Left lung (tissue), 10 donors: ENCODE measurements around the gene FNDC3B. TPM values are rescaled to one million over a fixed set of nuclear protein-coding genes. Genes with fewer than 3 reads are reported as not detected.

ENCODE experiments used
- ATAC-seq: fragments of 200-7000 bp; cut with Tn5 transposase; one replicate; pipeline ENCODE4 v1.9.1; 2020; ENCODE audit warnings: moderate library complexity
- DNase-seq, 4 donors: peaks; one replicate each; pipeline ENCODE4 v3.0.0-alpha.2; 2013 to 2020
- H3K27ac ChIP-seq, 2 donors: fragments of 200-600 bp; sonication (generic) in 1 of 2; one replicate each; pipeline versions ENCODE4 v1.5.0 to v1.8.0; 2020 to 2021
- H3K27me3 ChIP-seq, 2 donors: fragments of 200-600 bp; sonication (generic) in 1 of 2; one replicate each; pipeline versions ENCODE4 v1.5.0 to v1.8.0; 2020 to 2021
- H3K36me3 ChIP-seq, 2 donors: fragments of 200-600 bp; sonication (generic) in 1 of 2; one replicate each; pipeline versions ENCODE4 v1.5.0 to v1.8.0; 2020 to 2021
- H3K4me1 ChIP-seq, 2 donors: fragments of 200-600 bp; one replicate each; pipeline ENCODE4 v1.8.0; 2021
- H3K4me3 ChIP-seq, 2 donors: fragments of 200-600 bp; sonication (generic) in 1 of 2; one replicate each; pipeline versions ENCODE4 v1.5.0 to v1.8.0; 2020 to 2021; ENCODE audit warnings: mild to moderate bottlenecking in 1 of 2
- H3K9me3 ChIP-seq, 2 donors: fragments of 200-600 bp; sonication (generic) in 1 of 2; one replicate each; pipeline versions ENCODE4 v1.5.0 to v1.8.0; 2020 to 2021
- CTCF ChIP-seq, 2 donors: fragments of 200-600 bp; sonication (generic) in 1 of 2; IDR thresholded peaks; one replicate each; pipeline versions ENCODE4 v1.5.0 to v1.8.0; 2021; ENCODE audit warnings: antibody characterized with exemption in 2 of 2
- intact Hi-C, 2 donors: fragments of 100-400 bp; cut with DNase I; formaldehyde crosslinking; loops; one replicate each; pipeline versions ENCODE4 v1.11.2 to v1.14.2; 2022
- polyA plus RNA-seq, 6 donors: library from polyadenylated mRNA; unstranded; fragments of 120-200 nt; gene quantifications; one replicate each; pipeline ENCODE4 v1.2.1, GENCODE V29; 2013; ENCODE audit not compliant: insufficient read length in 6 of 6
- total RNA-seq, 2 donors: library from RNA; stranded (reverse); fragmentation: NEBNext Ultra II Directional; extraction: Animal tissue kit (Norgen Biotek cat#: 25700); gene quantifications; one replicate each; pipeline ENCODE4 v1.2.1, GENCODE V29; 2021
- donor health status: DM: no; HTN: yes; CAD: no.
- donor health status: DM: no; HTN: no; CAD: no.

FNDC3B gene
- total and polyA plus RNA-seq, 8 donors = 35.2 to 185 (median 42.3) TPM

DNA sequence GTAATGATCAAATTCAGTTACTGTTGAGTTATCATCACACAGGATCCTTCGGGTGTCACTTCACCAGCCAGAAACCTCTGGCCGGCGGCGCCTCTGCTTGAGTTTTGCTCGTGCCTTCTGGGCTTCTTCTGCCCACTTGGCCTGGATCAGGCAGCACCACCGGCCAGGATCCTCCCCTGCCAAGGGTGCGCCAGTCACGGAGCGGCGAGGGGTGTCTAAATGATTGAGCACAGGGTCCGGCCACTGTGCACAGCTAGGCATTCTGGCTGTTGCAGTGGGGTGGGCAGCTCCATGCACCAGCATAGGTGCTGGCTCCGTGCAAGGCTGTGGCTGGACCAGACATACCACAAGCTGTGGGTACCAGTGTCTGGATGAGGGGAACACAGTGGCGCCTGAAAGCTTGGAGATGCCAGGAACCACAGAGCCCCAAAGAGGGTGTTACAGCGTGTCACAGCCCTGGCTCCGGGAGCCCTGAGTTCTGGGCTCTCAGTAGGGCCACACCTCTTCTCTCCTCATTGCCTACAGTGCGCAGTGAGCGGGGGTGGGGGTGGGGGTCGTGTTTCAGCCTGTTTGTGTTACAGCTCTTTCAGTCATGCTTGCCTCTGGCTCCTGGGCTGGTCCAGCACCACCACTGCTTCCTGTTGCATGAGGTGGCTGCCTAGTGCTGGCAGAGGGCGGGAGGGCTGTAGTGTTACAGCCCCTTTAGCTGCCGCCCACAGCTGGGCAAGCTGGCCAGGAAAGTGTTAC, 169.4 kb downstream of the FNDC3B start:
- Histone ChIP-seq H3K4me1 (peaks cover 5 to 74% of the 10 kb centered on the region in 2 donors), H3K27ac (no peak overlapping the region), H3K27me3 (no peaks in the 10 kb centered on the region), H3K4me3 (no peak overlapping the region), H3K9me3 (no peaks in the 10 kb centered on the region), H3K36me3 (peaks cover 0 to 8% of the 10 kb centered on the region in 2 donors)
- DNase-seq = no peak
- intact Hi-C loops = no loop called here
- TF ChIP-seq CTCF (IDR thresholded peaks at IDR 0.05) = no peak
- no peak for ATAC-seq

GRCh38 chr3:172209333-172210321, 170.2 kb downstream of the FNDC3B start:
- no peak for TF ChIP-seq CTCF (IDR thresholded peaks at IDR 0.05)
- H3K4me1 ChIP-seq = peaks cover 0 to 74% of the 10 kb centered on the region in 2 donors
- intact Hi-C loops = no loop called here
- no peak overlapping the region for H3K27ac ChIP-seq
- ATAC-seq = peak; percentile 13
- no peaks in the 10 kb centered on the region for H3K9me3 ChIP-seq
- no peak overlapping the region for H3K4me3 ChIP-seq
- H3K27me3 ChIP-seq = no peaks in the 10 kb centered on the region
- H3K36me3 ChIP-seq = peaks cover 0 to 8% of the 10 kb centered on the region in 2 donors
- DNase-seq = no peak

GRCh38 chr3:172210355-172210754, 171.0 kb downstream of the FNDC3B start:
- H3K36me3 ChIP-seq = peaks cover 0 to 8% of the 10 kb centered on the region in 2 donors
- no peak for ATAC-seq
- no peak overlapping the region for H3K4me3 ChIP-seq
- H3K27ac ChIP-seq = peak overlapping the region; percentile 27 to 37
- peaks cover 0 to 75% of the 10 kb centered on the region in 2 donors for H3K4me1 ChIP-seq
- no peaks in the 10 kb centered on the region for H3K9me3 ChIP-seq
- DNase-seq = no peak
- intact Hi-C loops = no loop called here
- TF ChIP-seq CTCF (IDR thresholded peaks at IDR 0.05) = no peak
- no peaks in the 10 kb centered on the region for H3K27me3 ChIP-seq

DNA sequence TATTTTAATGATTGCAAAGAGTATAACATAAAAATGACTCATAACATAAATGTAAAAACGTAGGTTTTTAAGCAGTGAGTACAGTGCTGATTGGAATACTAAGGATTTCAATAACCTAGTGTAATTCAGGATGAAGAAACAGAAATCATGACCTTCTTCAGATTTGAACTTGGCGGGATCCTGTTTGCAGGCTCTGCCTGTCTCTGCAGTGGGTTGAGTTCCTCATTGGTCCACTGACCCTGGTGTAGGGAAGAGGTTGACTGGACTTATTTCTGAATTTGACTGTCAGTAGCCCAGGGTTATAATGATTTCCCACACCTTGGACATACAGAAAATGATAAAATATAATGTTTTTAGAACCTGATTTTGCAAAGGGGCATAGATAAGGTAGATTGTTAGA, 171.7 kb downstream of the FNDC3B start:
- TF ChIP-seq CTCF (IDR thresholded peaks at IDR 0.05) = no peak
- Histone ChIP-seq H3K4me3 (no peak overlapping the region), H3K27ac (peak overlapping the region in 1 of 2 donors; percentile 27), H3K4me1 (peaks cover 0 to 77% of the 10 kb centered on the region in 2 donors), H3K9me3 (no peaks in the 10 kb centered on the region), H3K36me3 (peaks cover 0 to 8% of the 10 kb centered on the region in 2 donors), H3K27me3 (no peaks in the 10 kb centered on the region)
- ATAC-seq (peak; percentile 10), DNase-seq (no peak)
- intact Hi-C loops = no loop called here

DNA sequence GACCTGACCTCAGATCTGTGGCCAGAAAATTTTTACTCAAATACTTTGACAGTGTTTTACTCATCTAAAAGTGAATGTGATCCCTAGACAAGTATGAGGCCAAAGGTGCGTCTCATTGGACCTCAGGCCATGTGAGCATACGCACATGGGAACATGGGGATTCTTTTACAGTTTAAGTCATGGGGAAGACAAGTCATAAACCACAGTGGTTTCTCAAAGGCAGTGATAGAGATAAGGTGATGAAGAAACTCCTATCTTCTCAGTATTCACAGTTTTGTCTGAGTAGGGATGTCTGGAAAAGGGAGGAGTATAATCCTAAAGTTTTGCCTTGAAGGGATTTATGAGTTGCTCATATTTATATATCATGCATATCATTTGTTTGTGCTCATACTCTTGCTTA, 173.8 kb downstream of the FNDC3B start:
- peaks cover 0 to 77% of the 10 kb centered on the region in 2 donors for H3K4me1 ChIP-seq

More for the DNA sequence above, 173.8 kb downstream of the FNDC3B start:
- no peaks in the 10 kb centered on the region for H3K27me3 ChIP-seq
- TF ChIP-seq CTCF (IDR thresholded peaks at IDR 0.05) = no peak
- no peaks in the 10 kb centered on the region for H3K9me3 ChIP-seq
- intact Hi-C loops = no loop called here
- ATAC-seq (peak; percentile 15), DNase-seq (no peak)
- no peak overlapping the region for H3K27ac ChIP-seq
- no peak overlapping the region for H3K4me3 ChIP-seq
- peaks cover 0 to 8% of the 10 kb centered on the region in 2 donors for H3K36me3 ChIP-seq
